A549 (cell line): ENCODE data around the gene RASSF4. TPM values are rescaled to one million over a fixed set of nuclear protein-coding genes. Genes with fewer than 3 reads are reported as not detected.

Experiments used
- ATAC-seq, 2 experiments: fragments of 200-7000 bp in 1 of 2; fragments of >200 bp in 1 of 2; cut with Nextera tagmentation in 1 of 2; cut with Tn5 transposase in 1 of 2; 3 replicates each; pipeline versions ENCODE4 v1.8.0 to v1.9.1; 2018 to 2020; ENCODE audit warnings: mild to moderate bottlenecking in 1 of 2, moderate library complexity in 1 of 2
- CTCF ChIA-PET: fragments of 300-600 bp; sonication (Branson Sonifier 250); formaldehyde crosslinking; extraction: SDS; loops from one replicate; lab custom pipeline; 2021; ENCODE audit warnings: antibody characterized with exemption, inconsistent platforms; lab: Yijun Ruan, JAX
- POLR2A ChIA-PET: fragments of 350-600 bp; formaldehyde crosslinking; extraction: SDS; loops from one replicate; lab custom pipeline; 2021; ENCODE audit warnings: antibody characterized with exemption, inconsistent platforms; lab: Yijun Ruan, JAX
- DNase-seq, 2 experiments: peaks; one replicate each; pipeline versions ENCODE4 v3.0.0 to v3.0.0-alpha.2; 2011 to 2016; ENCODE audit warnings: low read depth in 1 of 2, low spot score in 1 of 2
- FAIRE-seq: peaks from 2 replicates; lab custom pipeline; 2011; peaks lifted over from hg19 to GRCh38; lab: Jason Lieb, UNC
- H3K27ac ChIP-seq, 2 experiments: fragments of >200 bp; sonication (Bioruptor Twin); formaldehyde crosslinking; 3 replicates each; pipeline ENCODE4 v1.5.1; 2016 to 2017
- H3K4me1 ChIP-seq: fragments of >200 bp; sonication (Bioruptor Twin); formaldehyde crosslinking; 3 replicates; pipeline ENCODE4 v1.6.1; 2016
- H3K4me2 ChIP-seq: fragments of >200 bp; sonication (Bioruptor Twin); formaldehyde crosslinking; 3 replicates; pipeline ENCODE4 v1.6.1; 2016
- H3K4me3 ChIP-seq: fragments of >200 bp; sonication (Bioruptor Twin); formaldehyde crosslinking; 3 replicates; pipeline ENCODE4 v1.5.1; 2016
- H3K9me3 ChIP-seq: fragments of >200 bp; sonication (Bioruptor Twin); formaldehyde crosslinking; 3 replicates; pipeline ENCODE4 v1.6.1; 2016
- CBX8 ChIP-seq: fragments of 200-600 bp; sonication (generic); IDR thresholded peaks from 2 replicates; pipeline ENCODE4 v1.6.1; 2016
- CHD2 ChIP-seq: fragments of 150-350 bp; IDR thresholded peaks from 2 replicates; pipeline ENCODE4 v1.6.1; 2014; ENCODE audit warnings: low read length; ENCODE audit not compliant: partially characterized antibody
- CHD4 ChIP-seq: fragments of 200-600 bp; sonication (generic); IDR thresholded peaks from 2 replicates; pipeline ENCODE4 v1.6.1; 2016; ENCODE audit warnings: antibody characterized with exemption, mild to moderate bottlenecking, borderline replicate concordance
- E2F6 ChIP-seq: IDR thresholded peaks from 2 replicates; pipeline ENCODE4 v1.6.1; 2012; ENCODE audit warnings: low read depth, borderline replicate concordance
- FOXS1 ChIP-seq: fragments of 250-450 bp; sonication (Bioruptor Pico); IDR thresholded peaks from 2 replicates; pipeline ENCODE4 v1.5.0; 2020; ENCODE audit warnings: mild to moderate bottlenecking, moderate library complexity
- HDAC2 ChIP-seq: fragments of 200-600 bp; sonication (generic); IDR thresholded peaks from 2 replicates; pipeline ENCODE4 v1.6.1; 2016
- HEYL ChIP-seq: fragments of 250-450 bp; sonication (Bioruptor Pico); IDR thresholded peaks from 2 replicates; pipeline ENCODE4 v1.8.0; 2021; ENCODE audit warnings: mild to moderate bottlenecking, moderate library complexity
- HOXB13 ChIP-seq: fragments of 250-450 bp; sonication (Bioruptor Pico); IDR thresholded peaks from 2 replicates; pipeline ENCODE4 v1.5.0; 2020; ENCODE audit warnings: low read depth, mild to moderate bottlenecking, moderate library complexity
- JUN ChIP-seq, 2 experiments: fragments of >200 bp; sonication (Bioruptor Twin); formaldehyde crosslinking; IDR thresholded peaks; 2 replicates in 1 of 2; 3 replicates in 1 of 2; pipeline ENCODE4 v1.6.1; 2016 to 2017
- JUNB ChIP-seq: fragments of >200 bp; sonication (Bioruptor Twin); formaldehyde crosslinking; IDR thresholded peaks from 2 replicates; pipeline ENCODE4 v1.6.1; 2016
- MYC ChIP-seq: IDR thresholded peaks from 2 replicates; pipeline ENCODE4 v1.6.1; 2012; ENCODE audit warnings: mild to moderate bottlenecking, inconsistent platforms, low read length, improper control_type of control experiment, borderline replicate concordance
- NFE2L2 ChIP-seq: fragments of 150-350 bp; conservative IDR thresholded peaks from 2 replicates; pipeline ENCODE4 v1.6.1; 2014; ENCODE audit warnings: low read length
- PBX3 ChIP-seq: IDR thresholded peaks from 2 replicates; pipeline ENCODE4 v1.6.1; 2012
- POLR2AphosphoS2 ChIP-seq: conservative IDR thresholded peaks from 2 replicates; pipeline ENCODE4 v1.6.1; 2012; ENCODE audit warnings: low read length, improper control_type of control experiment, inconsistent platforms
- RARB ChIP-seq: fragments of 250-450 bp; sonication (Bioruptor Pico); IDR thresholded peaks from 2 replicates; pipeline ENCODE4 v1.8.0; 2021; ENCODE audit warnings: mild to moderate bottlenecking, moderate library complexity
- RNF2 ChIP-seq: fragments of 200-600 bp; sonication (generic); IDR thresholded peaks from 2 replicates; pipeline ENCODE4 v1.6.1; 2016; ENCODE audit warnings: low read depth, mild to moderate bottlenecking, antibody characterized with exemption, moderate library complexity, borderline replicate concordance
- SMC3 ChIP-seq: fragments of >200 bp; sonication (Bioruptor Twin); formaldehyde crosslinking; IDR thresholded peaks from 3 replicates; pipeline ENCODE4 v1.6.1; 2018; ENCODE audit warnings: inconsistent platforms
- SREBF2 ChIP-seq: fragments of 450-650 bp; IDR thresholded peaks from 2 replicates; pipeline ENCODE4 v1.6.1; 2014; ENCODE audit warnings: mild to moderate bottlenecking, moderate library complexity
- ZC3H11A ChIP-seq: fragments of 450-650 bp; IDR thresholded peaks from 2 replicates; pipeline ENCODE4 v1.6.1; 2014; ENCODE audit warnings: antibody characterized with exemption, mild to moderate bottlenecking
- WGBS: methylation state at CpG from one replicate; pipeline ENCODE4 v1.1.6; 2017; ENCODE audit errors: missing lambda C conversion rate; 5-methylcytosine and 5-hydroxymethylcytosine counted together
- polyA plus RNA-seq, 4 experiments: library from polyadenylated mRNA; depleted of rRNA in 3 of 4; stranded (reverse); fragments of >200 nt; fragmentation: RNase III in 1 of 4; extraction: RNeasy Plus Mini Kit Qiagen cat#74134 plus additional on column Dnase treatment in 1 of 4; gene quantifications; 2 replicates in 3 of 4; 3 replicates in 1 of 4; pipeline ENCODE4 v1.2.3, GENCODE V29; 2011 to 2017
- TF ChIP-seq, protein P1 (sequence below): fragments of >200 bp; sonication (Bioruptor Twin); formaldehyde crosslinking; IDR thresholded peaks from 3 replicates; pipeline ENCODE4 v1.5.1; 2016
- TF ChIP-seq, protein P2 (sequence below): fragments of 450-650 bp; IDR thresholded peaks from 2 replicates; pipeline ENCODE4 v1.6.1; 2014; ENCODE audit warnings: antibody characterized with exemption
- TF ChIP-seq, protein P3 (sequence below): fragments of 200-600 bp; sonication (generic); IDR thresholded peaks from 2 replicates; pipeline ENCODE4 v1.6.1; 2016; ENCODE audit warnings: antibody characterized with exemption, mild to moderate bottlenecking, moderate library complexity
- TF ChIP-seq, protein P4 (sequence below): fragments of 250-450 bp; sonication (Bioruptor Pico); IDR thresholded peaks from 2 replicates; pipeline ENCODE4 v1.5.0; 2021; ENCODE audit warnings: mild to moderate bottlenecking, moderate library complexity, borderline replicate concordance

Gene RASSF4
- polyA plus RNA-seq, 2 of the 4 experiments (the other 2 are of a cell fraction), result 1.9 to 2.2 TPM

- POLR2A ChIA-PET, result no interaction called here
- WGBS, result 65% methylated on average over 4 of the region's 11 CpGs
- ATAC-seq (no peak), DNase-seq (no peak), FAIRE-seq (no peak)
- TF ChIP-seq JUNB (no peak), HDAC2 (no peak), PBX3 (no peak), SMC3 (no peak), HEYL (CRISPR knock-in tag) (no peak), MYC (no peak), NFE2L2 (no peak), JUN (IDR thresholded peaks at IDR 0.05) (no peak), RARB (CRISPR knock-in tag) (no peak), CHD2 (no peak)
- TF ChIP-seq, protein P1, sequence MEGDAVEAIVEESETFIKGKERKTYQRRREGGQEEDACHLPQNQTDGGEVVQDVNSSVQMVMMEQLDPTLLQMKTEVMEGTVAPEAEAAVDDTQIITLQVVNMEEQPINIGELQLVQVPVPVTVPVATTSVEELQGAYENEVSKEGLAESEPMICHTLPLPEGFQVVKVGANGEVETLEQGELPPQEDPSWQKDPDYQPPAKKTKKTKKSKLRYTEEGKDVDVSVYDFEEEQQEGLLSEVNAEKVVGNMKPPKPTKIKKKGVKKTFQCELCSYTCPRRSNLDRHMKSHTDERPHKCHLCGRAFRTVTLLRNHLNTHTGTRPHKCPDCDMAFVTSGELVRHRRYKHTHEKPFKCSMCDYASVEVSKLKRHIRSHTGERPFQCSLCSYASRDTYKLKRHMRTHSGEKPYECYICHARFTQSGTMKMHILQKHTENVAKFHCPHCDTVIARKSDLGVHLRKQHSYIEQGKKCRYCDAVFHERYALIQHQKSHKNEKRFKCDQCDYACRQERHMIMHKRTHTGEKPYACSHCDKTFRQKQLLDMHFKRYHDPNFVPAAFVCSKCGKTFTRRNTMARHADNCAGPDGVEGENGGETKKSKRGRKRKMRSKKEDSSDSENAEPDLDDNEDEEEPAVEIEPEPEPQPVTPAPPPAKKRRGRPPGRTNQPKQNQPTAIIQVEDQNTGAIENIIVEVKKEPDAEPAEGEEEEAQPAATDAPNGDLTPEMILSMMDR, result no peak
- TF ChIP-seq, protein P2, sequence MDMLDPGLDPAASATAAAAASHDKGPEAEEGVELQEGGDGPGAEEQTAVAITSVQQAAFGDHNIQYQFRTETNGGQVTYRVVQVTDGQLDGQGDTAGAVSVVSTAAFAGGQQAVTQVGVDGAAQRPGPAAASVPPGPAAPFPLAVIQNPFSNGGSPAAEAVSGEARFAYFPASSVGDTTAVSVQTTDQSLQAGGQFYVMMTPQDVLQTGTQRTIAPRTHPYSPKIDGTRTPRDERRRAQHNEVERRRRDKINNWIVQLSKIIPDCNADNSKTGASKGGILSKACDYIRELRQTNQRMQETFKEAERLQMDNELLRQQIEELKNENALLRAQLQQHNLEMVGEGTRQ, result no peak
- H3K4me2 ChIP-seq, result no peak overlapping the region
- H3K4me1 ChIP-seq, result no peaks in the 10 kb centered on the region
- no peak overlapping the region for H3K4me3 ChIP-seq
- H3K27ac ChIP-seq, result no peak overlapping the region
- H3K9me3 ChIP-seq, result no peaks in the 10 kb centered on the region
- CTCF ChIA-PET, result interaction anchor here (1.1 to 4.3 kb wide), 3 partner anchors 11 to 126 kb away, joined by 3 to 30 read pairs (median 3); no protein-coding TSS in a partner anchor
Measured at GRCh38 chr10:44992070-44992731, 32.6 kb downstream of the RASSF4 start.

DNA sequence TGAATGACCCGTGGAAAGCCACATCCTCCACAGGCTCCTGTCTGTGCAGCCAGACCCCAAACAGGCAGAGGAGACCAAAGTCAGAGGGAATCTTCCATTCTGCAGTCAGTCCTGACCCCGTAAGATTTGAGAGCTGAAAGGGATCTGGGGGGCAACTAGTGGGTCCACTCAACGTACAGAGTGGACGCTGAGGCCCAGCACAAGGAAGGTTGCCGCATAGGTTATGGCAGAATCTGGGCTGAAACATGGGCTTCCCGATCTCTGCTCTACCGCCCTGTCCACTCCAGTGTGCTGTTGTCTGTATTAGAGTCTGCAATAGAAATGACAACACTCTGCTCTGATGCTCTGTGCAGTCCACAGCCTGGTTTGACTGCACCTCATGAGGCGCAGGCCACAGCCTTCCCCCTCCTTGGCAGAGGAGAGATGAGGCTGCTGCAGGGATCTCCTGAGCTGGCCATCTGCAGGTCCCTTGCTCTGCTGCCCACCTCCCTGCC is 33.2 kb downstream of the RASSF4 start:
- ChIA-PET POLR2A (no interaction called here), CTCF (interaction anchor here (1.1 to 2.6 kb wide), 3 partner anchors 12 to 127 kb away, joined by 3 to 13 read pairs (median 3); no protein-coding TSS in a partner anchor)
- Histone ChIP-seq H3K4me2 (no peak overlapping the region), H3K9me3 (no peaks in the 10 kb centered on the region), H3K4me3 (no peak overlapping the region), H3K4me1 (no peaks in the 10 kb centered on the region), H3K27ac (no peak overlapping the region)
- ATAC-seq, result no peak
- no peak for FAIRE-seq
- 86% methylated on average over 8 of the region's 8 CpGs for WGBS
- DNase-seq, result no peak
- TF ChIP-seq ZC3H11A, result no peak
- TF ChIP-seq RARB (CRISPR knock-in tag), result no peak
- TF ChIP-seq CBX8, result no peak
- TF ChIP-seq SMC3, result no peak
- TF ChIP-seq, protein P2, result no peak
- TF ChIP-seq PBX3, result no peak
- no peak for TF ChIP-seq CHD4
- no peak for TF ChIP-seq RNF2
- no peak for TF ChIP-seq FOXS1 (CRISPR knock-in tag)
- no peak for TF ChIP-seq SREBF2
- no peak for TF ChIP-seq HOXB13 (CRISPR knock-in tag)
- TF ChIP-seq, protein P3, sequence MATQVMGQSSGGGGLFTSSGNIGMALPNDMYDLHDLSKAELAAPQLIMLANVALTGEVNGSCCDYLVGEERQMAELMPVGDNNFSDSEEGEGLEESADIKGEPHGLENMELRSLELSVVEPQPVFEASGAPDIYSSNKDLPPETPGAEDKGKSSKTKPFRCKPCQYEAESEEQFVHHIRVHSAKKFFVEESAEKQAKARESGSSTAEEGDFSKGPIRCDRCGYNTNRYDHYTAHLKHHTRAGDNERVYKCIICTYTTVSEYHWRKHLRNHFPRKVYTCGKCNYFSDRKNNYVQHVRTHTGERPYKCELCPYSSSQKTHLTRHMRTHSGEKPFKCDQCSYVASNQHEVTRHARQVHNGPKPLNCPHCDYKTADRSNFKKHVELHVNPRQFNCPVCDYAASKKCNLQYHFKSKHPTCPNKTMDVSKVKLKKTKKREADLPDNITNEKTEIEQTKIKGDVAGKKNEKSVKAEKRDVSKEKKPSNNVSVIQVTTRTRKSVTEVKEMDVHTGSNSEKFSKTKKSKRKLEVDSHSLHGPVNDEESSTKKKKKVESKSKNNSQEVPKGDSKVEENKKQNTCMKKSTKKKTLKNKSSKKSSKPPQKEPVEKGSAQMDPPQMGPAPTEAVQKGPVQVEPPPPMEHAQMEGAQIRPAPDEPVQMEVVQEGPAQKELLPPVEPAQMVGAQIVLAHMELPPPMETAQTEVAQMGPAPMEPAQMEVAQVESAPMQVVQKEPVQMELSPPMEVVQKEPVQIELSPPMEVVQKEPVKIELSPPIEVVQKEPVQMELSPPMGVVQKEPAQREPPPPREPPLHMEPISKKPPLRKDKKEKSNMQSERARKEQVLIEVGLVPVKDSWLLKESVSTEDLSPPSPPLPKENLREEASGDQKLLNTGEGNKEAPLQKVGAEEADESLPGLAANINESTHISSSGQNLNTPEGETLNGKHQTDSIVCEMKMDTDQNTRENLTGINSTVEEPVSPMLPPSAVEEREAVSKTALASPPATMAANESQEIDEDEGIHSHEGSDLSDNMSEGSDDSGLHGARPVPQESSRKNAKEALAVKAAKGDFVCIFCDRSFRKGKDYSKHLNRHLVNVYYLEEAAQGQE, result no peak
- TF ChIP-seq, protein P4, sequence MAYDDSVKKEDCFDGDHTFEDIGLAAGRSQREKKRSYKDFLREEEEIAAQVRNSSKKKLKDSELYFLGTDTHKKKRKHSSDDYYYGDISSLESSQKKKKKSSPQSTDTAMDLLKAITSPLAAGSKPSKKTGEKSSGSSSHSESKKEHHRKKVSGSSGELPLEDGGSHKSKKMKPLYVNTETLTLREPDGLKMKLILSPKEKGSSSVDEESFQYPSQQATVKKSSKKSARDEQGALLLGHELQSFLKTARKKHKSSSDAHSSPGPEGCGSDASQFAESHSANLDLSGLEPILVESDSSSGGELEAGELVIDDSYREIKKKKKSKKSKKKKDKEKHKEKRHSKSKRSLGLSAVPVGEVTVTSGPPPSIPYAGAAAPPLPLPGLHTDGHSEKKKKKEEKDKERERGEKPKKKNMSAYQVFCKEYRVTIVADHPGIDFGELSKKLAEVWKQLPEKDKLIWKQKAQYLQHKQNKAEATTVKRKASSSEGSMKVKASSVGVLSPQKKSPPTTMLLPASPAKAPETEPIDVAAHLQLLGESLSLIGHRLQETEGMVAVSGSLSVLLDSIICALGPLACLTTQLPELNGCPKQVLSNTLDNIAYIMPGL (CRISPR knock-in tag), result no peak
- no peak for TF ChIP-seq POLR2AphosphoS2
- TF ChIP-seq E2F6, result no peak
- TF ChIP-seq JUN (IDR thresholded peaks at IDR 0.05), result no peak
